ENCODE data around the gene HOXA2. TPM values are rescaled to one million over a fixed set of nuclear protein-coding genes. Genes with fewer than 3 reads are reported as not detected.

HOXA2 gene
- total RNA-seq, 1 donor from 2014 or later: 0.20 TPM

- no peak for DNase-seq (ENCODE audit: low read depth in 2 of 2)
Observed at GRCh38 chr7:27126596-27127327, 24.3 kb upstream of the HOXA2 start.

- DNase-seq (ENCODE audit: low read depth in 2 of 2): peak in 1 of 2 donors; percentile 11
Observed at GRCh38 chr7:27125986-27126394, 23.5 kb upstream of the HOXA2 start.

- peak in 1 of 2 donors; percentile 56 for DNase-seq (ENCODE audit: low read depth in 2 of 2)
Observed at GRCh38 chr7:27124902-27125689, 22.6 kb upstream of the HOXA2 start.

- DNase-seq (ENCODE audit: low read depth in 2 of 2): peak in 1 of 2 donors; percentile 85
Observed at GRCh38 chr7:27124096-27124901, 21.8 kb upstream of the HOXA2 start.

GRCh38 chr7:27123477-27124053, 21.1 kb upstream of the HOXA2 start:
- no peak for DNase-seq (ENCODE audit: low read depth in 2 of 2)

GRCh38 chr7:27123007-27123476, 20.6 kb upstream of the HOXA2 start:
- DNase-seq (ENCODE audit: low read depth in 2 of 2): peak in 1 of 2 donors; percentile 46

GRCh38 chr7:27122077-27122910, 19.8 kb upstream of the HOXA2 start:
- DNase-seq (ENCODE audit: low read depth in 2 of 2): peak in 1 of 2 donors; percentile 56

- DNase-seq (ENCODE audit: low read depth in 2 of 2): no peak
Observed at GRCh38 chr7:27121684-27122076, 19.2 kb upstream of the HOXA2 start.

- peak in 1 of 2 donors; percentile 15 for DNase-seq (ENCODE audit: low read depth in 2 of 2)
Observed at GRCh38 chr7:27119412-27119911, 17.0 kb upstream of the HOXA2 start.

GRCh38 chr7:27118580-27118979, 16.1 kb upstream of the HOXA2 start:
- peak; percentile 27 to 57 for DNase-seq (ENCODE audit: low read depth in 2 of 2)

- DNase-seq (ENCODE audit: low read depth in 2 of 2): peak; percentile 90
Observed at GRCh38 chr7:27117887-27118491, 15.5 kb upstream of the HOXA2 start.

- DNase-seq (ENCODE audit: low read depth in 2 of 2): peak in 1 of 2 donors; percentile 48
Observed at GRCh38 chr7:27116962-27117886, 14.7 kb upstream of the HOXA2 start.

GRCh38 chr7:27116031-27116961, 13.8 kb upstream of the HOXA2 start:
- peak in 1 of 2 donors; percentile 49 for DNase-seq (ENCODE audit: low read depth in 2 of 2)

GRCh38 chr7:27115221-27116026, 12.9 kb upstream of the HOXA2 start:
- peak in 1 of 2 donors; percentile 62 for DNase-seq (ENCODE audit: low read depth in 2 of 2)

GRCh38 chr7:27114881-27115220, 12.4 kb upstream of the HOXA2 start:
- DNase-seq (ENCODE audit: low read depth in 2 of 2): no peak

- DNase-seq (ENCODE audit: low read depth in 2 of 2): peak; percentile 67 to 82
Observed at GRCh38 chr7:27113991-27114769, 11.7 kb upstream of the HOXA2 start.
